ENCODE measurements around the gene GPRASP1. TPM values are rescaled to one million over a fixed set of nuclear protein-coding genes. Genes with fewer than 3 reads are reported as not detected.

Gene GPRASP1
- total RNA-seq, 1 experiment from 2014 or later = 3.2 TPM

DNA sequence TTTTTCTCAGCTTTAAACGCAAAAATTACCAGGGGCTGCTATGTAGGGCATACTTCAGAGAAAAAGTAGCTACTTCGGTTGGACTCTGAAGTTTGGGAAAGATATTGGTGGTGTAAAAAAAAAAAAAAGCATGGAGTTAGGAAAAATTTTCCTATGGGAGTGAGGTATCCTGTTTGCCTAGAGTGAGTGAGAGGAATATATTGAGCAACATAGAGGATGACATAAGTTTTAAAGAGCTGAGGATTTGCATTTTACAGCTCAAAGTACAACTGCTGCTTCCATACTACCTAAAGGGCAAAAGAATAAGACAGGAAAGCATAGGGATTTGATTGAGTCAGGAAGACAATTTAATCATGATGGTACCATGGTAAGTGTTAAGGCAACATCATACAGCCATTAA lies 7.3 kb downstream of the GPRASP1 start:
- H3K4ac ChIP-seq (ENCODE audit: low read depth, low read length) = no peak overlapping the region
- H3K79me1 ChIP-seq (ENCODE audit: insufficient read depth, low read depth, low read length, poor library complexity, severe bottlenecking) = no peaks in the 10 kb centered on the region
- H3K27me3 ChIP-seq (ENCODE audit: insufficient read depth, low read length) = no peaks in the 10 kb centered on the region
- no peaks in the 10 kb centered on the region for H3K79me2 ChIP-seq (ENCODE audit: insufficient read depth, low read length)
- H3K27ac Mint-ChIP-seq = no peak overlapping the region
- no peak overlapping the region for H2BK12ac ChIP-seq (ENCODE audit: insufficient read length, low read depth, low read length)
- peaks cover 4 to 18% (median 5%) of the 10 kb centered on the region in 3 experiments; a peak in 6 of 7 replicates for H3K36me3 Mint-ChIP-seq (ENCODE audit: insufficient read depth in 1 of 3, low read depth in 3 of 3)
- peaks cover 63 to 75% of the 10 kb centered on the region in 2 experiments for H3K9me3 Mint-ChIP-seq
- H4K91ac ChIP-seq (ENCODE audit: insufficient read length, low read depth, low read length) = no peak overlapping the region
- peaks cover 2% of the 10 kb centered on the region; the same call in 1 of the 2 replicates for H3K27me3 Mint-ChIP-seq (ENCODE audit: low read depth)
- H4K5ac ChIP-seq (ENCODE audit: insufficient read length, low read depth, low read length) = no peak overlapping the region
- no peak overlapping the region for H3K56ac ChIP-seq (ENCODE audit: insufficient read length, low read depth, low read length)
- no peak overlapping the region for H3T11ph ChIP-seq (ENCODE audit: low read length)
- H2BK5ac ChIP-seq (ENCODE audit: insufficient read length, low read length) = no peak overlapping the region
- no peak overlapping the region for H2AK5ac ChIP-seq (ENCODE audit: insufficient read length, low read length)
- H3K14ac ChIP-seq (ENCODE audit: insufficient read depth, low read length) = no peak overlapping the region
- no peaks in the 10 kb centered on the region for H3K4me1 ChIP-seq (ENCODE audit: insufficient read depth, low read length)
- no peak overlapping the region for H2BK20ac ChIP-seq (ENCODE audit: low read depth, low read length, poor library complexity, severe bottlenecking)
- no peak overlapping the region for H2AFZ ChIP-seq (ENCODE audit: low read length)
- H2BK15ac ChIP-seq (ENCODE audit: low read depth, low read length) = no peak overlapping the region
- H3K23ac ChIP-seq (ENCODE audit: insufficient read length, low read depth, low read length) = no peak overlapping the region
- H3K4me3 Mint-ChIP-seq = no peak overlapping the region
- no peak overlapping the region for H2BK120ac ChIP-seq (ENCODE audit: low read depth, low read length, poor library complexity, severe bottlenecking)
- no peak for TF ChIP-seq CTCF (conservative IDR thresholded peaks at IDR 0.05)
- no CpG with 5 or more reads among the region's 2 CpGs for WGBS (ENCODE audit: extremely low coverage, insufficient read length, low lambda C conversion rate)
- peaks cover 3% of the 10 kb centered on the region for H3K23me2 ChIP-seq (ENCODE audit: insufficient read length, low read depth, low read length, poor library complexity, severe bottlenecking)
- peaks cover 41% of the 10 kb centered on the region for H3K9me3 ChIP-seq (ENCODE audit: control insufficient read depth, low read depth, low read length)
- H3K4me1 Mint-ChIP-seq = peaks cover 2 to 4% of the 10 kb centered on the region in 2 experiments; a peak in 2 of 4 replicates
- no peaks in the 10 kb centered on the region for H4K20me1 ChIP-seq (ENCODE audit: control insufficient read depth, insufficient read depth, insufficient read length)
- H3K9ac ChIP-seq (ENCODE audit: extremely low read depth, insufficient read length, low read length) = no peak overlapping the region
- H4K8ac ChIP-seq (replicated peaks; ENCODE audit: insufficient read length, low read depth, low read length) = no peak overlapping the region
- H3K18ac ChIP-seq (ENCODE audit: insufficient read length, low read depth, low read length) = no peak overlapping the region
- H3K4me2 ChIP-seq (ENCODE audit: insufficient read depth, insufficient read length, low read length) = no peak overlapping the region
- no peak for DNase-seq
- H3K27ac ChIP-seq (ENCODE audit: insufficient read length, low read depth, low read length) = no peak overlapping the region

Data from H9 (cell line).